ENCODE measurements around the gene KCTD20. TPM values are rescaled to one million over a fixed set of nuclear protein-coding genes. Genes with fewer than 3 reads are reported as not detected.

Gene KCTD20
- polyA plus RNA-seq, 1 donor from 2014 or later: 32.4 TPM

GRCh38 chr6:36432151-36432671 lies 10.6 kb upstream of the KCTD20 start:
- no peak overlapping the region for H3K27ac ChIP-seq (ENCODE audit: low read length)
- no peak overlapping the region for H3K9ac ChIP-seq (ENCODE audit: low read length)
- no peak overlapping the region for H3K4me2 ChIP-seq (ENCODE audit: low read length)
- no peaks in the 10 kb centered on the region for H3K27me3 ChIP-seq (ENCODE audit: insufficient read depth, low read depth, low read length)
- no peaks in the 10 kb centered on the region for H3F3A ChIP-seq (ENCODE audit: insufficient read depth, low read length, poor library complexity, severe bottlenecking)
- TF ChIP-seq REST (IDR thresholded peaks at IDR 0.05; ENCODE audit: borderline replicate concordance): no peak
- no peak for TF ChIP-seq EZH2 (IDR thresholded peaks at IDR 0.05; ENCODE audit: borderline replicate concordance, insufficient read depth, low read length, poor library complexity, severe bottlenecking)
- no peak for TF ChIP-seq CTCF (IDR thresholded peaks at IDR 0.05; ENCODE audit: poor library complexity, severe bottlenecking)
- no peak overlapping the region for H2AFZ ChIP-seq (ENCODE audit: low read depth, low read length)
- H3K36me3 ChIP-seq (ENCODE audit: insufficient read depth, low read length): no peaks in the 10 kb centered on the region
- no peaks in the 10 kb centered on the region for H3K9me3 ChIP-seq (ENCODE audit: low read length)
- H4K20me1 ChIP-seq (ENCODE audit: insufficient read depth): no peaks in the 10 kb centered on the region
- H3K79me2 ChIP-seq (replicated peaks; ENCODE audit: insufficient read depth, low read length): no peaks in the 10 kb centered on the region
- no peaks in the 10 kb centered on the region for H3K9me2 ChIP-seq (ENCODE audit: insufficient read depth, low read length)
- H3K4me3 ChIP-seq (ENCODE audit: low read length): no peak overlapping the region

- no peaks in the 10 kb centered on the region for H4K20me1 ChIP-seq (ENCODE audit: insufficient read depth)
- no peak overlapping the region for H3K4me3 ChIP-seq (ENCODE audit: low read length)
- no peak overlapping the region for H3K27ac ChIP-seq (ENCODE audit: low read length)
- H2AFZ ChIP-seq (ENCODE audit: low read depth, low read length): no peak overlapping the region
- H3K4me2 ChIP-seq (ENCODE audit: low read length): no peak overlapping the region
- H3K79me2 ChIP-seq (replicated peaks; ENCODE audit: insufficient read depth, low read length): no peaks in the 10 kb centered on the region
- H3F3A ChIP-seq (ENCODE audit: insufficient read depth, low read length, poor library complexity, severe bottlenecking): no peaks in the 10 kb centered on the region
- H3K9ac ChIP-seq (ENCODE audit: low read length): no peak overlapping the region
- H3K36me3 ChIP-seq (ENCODE audit: insufficient read depth, low read length): no peaks in the 10 kb centered on the region
- H3K9me3 ChIP-seq (ENCODE audit: low read length): no peaks in the 10 kb centered on the region
- H3K27me3 ChIP-seq (ENCODE audit: insufficient read depth, low read depth, low read length): no peaks in the 10 kb centered on the region
- H3K9me2 ChIP-seq (ENCODE audit: insufficient read depth, low read length): no peaks in the 10 kb centered on the region
- TF ChIP-seq SMC3 (conservative IDR thresholded peaks at IDR 0.05; ENCODE audit: poor library complexity): no peak
- no peak for TF ChIP-seq POLR2AphosphoS5 (IDR thresholded peaks at IDR 0.05)
- TF ChIP-seq EZH2 (IDR thresholded peaks at IDR 0.05; ENCODE audit: borderline replicate concordance, insufficient read depth, low read length, poor library complexity, severe bottlenecking): no peak
- TF ChIP-seq MXI1 (conservative IDR thresholded peaks at IDR 0.05; ENCODE audit: poor library complexity, severe bottlenecking): no peak
- TF ChIP-seq TAF1 (IDR thresholded peaks at IDR 0.05; ENCODE audit: low read depth): no peak
- TF ChIP-seq EP300 (conservative IDR thresholded peaks at IDR 0.05; ENCODE audit: poor library complexity, severe bottlenecking): no peak
- TF ChIP-seq CTCF (IDR thresholded peaks at IDR 0.05; ENCODE audit: poor library complexity, severe bottlenecking): no peak
- no peak for TF ChIP-seq RAD21 (conservative IDR thresholded peaks at IDR 0.05)
- TF ChIP-seq REST (IDR thresholded peaks at IDR 0.05; ENCODE audit: borderline replicate concordance): no peak
Observed at GRCh38 chr6:36436466-36436865, 6.3 kb upstream of the KCTD20 start.
